PFSK-1 (cell line): ENCODE results near the gene MSMP.

ENCODE experiments used
- FOXP2 ChIP-seq: optimal IDR thresholded peaks from 2 replicates; pipeline ENCODE3; 2011; ENCODE audit warnings: borderline replicate concordance, control low read depth, inconsistent platforms; ENCODE audit not compliant: insufficient read depth; ENCODE audit errors: extremely low read length, extremely low read depth
- POLR2AphosphoS5 ChIP-seq: IDR thresholded peaks from 2 replicates; pipeline ENCODE4 v1.6.1; 2012; ENCODE audit warnings: low read depth, mild to moderate bottlenecking, control low read depth, low read length, moderate library complexity
- REST ChIP-seq, 2 experiments: IDR thresholded peaks; 2 replicates each; pipeline versions ENCODE4 v1.6.1 to v1.8.0; 2011 to 2012; ENCODE audit warnings: low read depth in 2 of 2, low read length in 2 of 2, control low read depth in 1 of 2, inconsistent platforms in 1 of 2, mild to moderate bottlenecking in 1 of 2, moderate library complexity in 1 of 2; ENCODE audit not compliant: insufficient read depth in 1 of 2
- SIN3A ChIP-seq: IDR thresholded peaks from 2 replicates; pipeline ENCODE4 v1.6.1; 2012; ENCODE audit warnings: mild to moderate bottlenecking, low read length, moderate library complexity, borderline replicate concordance; ENCODE audit not compliant: insufficient read depth
- TAF1 ChIP-seq: IDR thresholded peaks from 2 replicates; pipeline ENCODE4 v1.6.1; 2012; ENCODE audit warnings: low read length, control low read depth, borderline replicate concordance; ENCODE audit not compliant: insufficient read depth

- TF ChIP-seq REST (IDR thresholded peaks at IDR 0.05; ENCODE audit: insufficient read depth in 1 of 2, low read depth in 2 of 2, low read length in 2 of 2) (no peak), POLR2AphosphoS5 (no peak), TAF1 (no peak), SIN3A (no peak), FOXP2 (no peak)
Observed at GRCh38 chr9:35798658-35799374, 44.7 kb upstream of the MSMP start.
